Upper lobe of right lung (tissue), 1 donor: Measurements from ENCODE around the gene ADH1C. TPM values are rescaled to one million over a fixed set of nuclear protein-coding genes. Genes with fewer than 3 reads are reported as not detected.

Source experiments
- ATAC-seq: fragments of 200-7000 bp; cut with Tn5 transposase; one replicate; pipeline ENCODE4 v1.9.1; 2020; ENCODE audit warnings: mild to moderate bottlenecking, moderate library complexity
- DNase-seq: peaks from one replicate; pipeline ENCODE4 v3.0.0-alpha.2; 2020
- H3K27ac ChIP-seq: fragments of 200-600 bp; one replicate; pipeline ENCODE4 v1.8.0; 2022
- H3K27me3 ChIP-seq: fragments of 200-600 bp; one replicate; pipeline ENCODE4 v1.8.0; 2022; ENCODE audit warnings: mild to moderate bottlenecking
- H3K36me3 ChIP-seq: fragments of 200-600 bp; one replicate; pipeline ENCODE4 v1.8.0; 2022
- H3K4me1 ChIP-seq: fragments of 200-600 bp; one replicate; pipeline ENCODE4 v1.8.0; 2022
- H3K4me3 ChIP-seq: fragments of 200-600 bp; one replicate; pipeline ENCODE4 v1.8.0; 2022; ENCODE audit warnings: mild to moderate bottlenecking
- H3K9me3 ChIP-seq: fragments of 200-600 bp; one replicate; pipeline ENCODE4 v1.8.0; 2022
- CTCF ChIP-seq: fragments of 200-600 bp; IDR thresholded peaks from one replicate; pipeline ENCODE4 v1.8.0; 2022; ENCODE audit warnings: antibody characterized with exemption
- intact Hi-C: fragments of 100-400 bp; cut with DNase I; formaldehyde crosslinking; loops from one replicate; pipeline ENCODE4 v1.11.0; 2022
- total RNA-seq: library from RNA; stranded (reverse); fragmentation: NEBNext Ultra II Directional; extraction: Animal tissue kit (Norgen Biotek cat#: 25700); gene quantifications from one replicate; pipeline ENCODE4 v1.2.1, GENCODE V29; 2021
- donor health status: DM: no; HTN: yes; CAD: no; lungs with severe emphysema.

The ADH1C gene
- total RNA-seq, 1 donor from 2014 or later = 6.8 TPM

DNA sequence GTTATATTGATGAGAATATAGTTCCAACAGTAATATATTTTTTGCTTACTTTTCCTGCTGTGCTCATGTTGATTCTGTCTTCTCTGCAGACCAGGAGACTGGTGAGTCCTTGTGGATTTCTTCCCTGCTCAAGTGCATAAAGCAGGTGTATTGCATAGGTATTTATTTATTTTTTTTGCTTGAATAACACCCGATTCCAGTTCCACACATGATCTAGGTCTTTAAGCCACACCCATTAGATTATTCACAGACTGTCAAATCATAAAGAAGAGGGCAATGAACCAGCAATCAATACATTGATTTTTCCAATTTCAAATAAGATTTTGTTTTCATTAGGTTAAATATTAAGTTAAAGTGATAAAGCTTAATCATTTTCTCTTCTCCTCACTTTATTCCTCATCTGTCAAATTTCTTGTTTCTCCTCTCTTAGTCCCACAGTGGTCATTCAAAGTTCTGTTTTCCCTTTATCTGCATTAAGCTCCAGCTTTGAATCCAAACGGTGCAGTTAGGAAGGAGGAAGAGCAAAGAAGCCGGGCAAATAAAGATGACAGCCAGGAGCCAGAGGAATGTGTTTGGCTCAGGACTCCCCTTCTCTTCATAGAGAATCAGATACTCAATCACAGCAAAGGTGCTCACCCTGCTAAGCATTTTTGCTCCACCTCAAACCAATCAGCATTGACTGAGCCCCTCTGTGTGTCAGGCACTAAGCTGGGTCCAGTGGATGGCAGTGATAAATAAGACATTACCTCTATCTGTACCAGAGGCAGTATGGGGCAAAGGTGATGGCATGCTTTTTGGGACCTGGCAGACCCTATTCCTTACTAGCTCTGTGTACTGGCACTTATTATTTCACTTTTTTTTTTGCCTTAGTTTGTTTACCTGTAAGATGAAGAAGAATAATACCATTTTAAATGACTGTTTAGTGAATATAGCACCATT is 61.4 kb downstream of the ADH1C start, which contains the start of gene ADH1A:
Gene ADH1A, minus strand, starts transcription at position 138 of the 939 bp plus-strand sequence. Its CDS starts 71 bp downstream, at position 67.
- no peak for TF ChIP-seq CTCF
- Histone ChIP-seq H3K9me3 (no peaks in the 10 kb centered on the region), H3K36me3 (no peaks in the 10 kb centered on the region), H3K27ac (no peak within 1 kb of the TSS), H3K27me3 (no peaks in the 10 kb centered on the region), H3K4me3 (no peak within 1 kb of the TSS), H3K4me1 (no peaks in the 10 kb centered on the region)
- intact Hi-C loops = no loop called here
- DNase-seq = no peak
- no peak for ATAC-seq

Other genes with a start within 250 kb of the ADH1C start
- 0.38 TPM for gene ADH4, start 208.4 kb downstream of the ADH1C start, total RNA-seq
- 0.61 TPM for gene ADH6, start 133.5 kb downstream of the ADH1C start, total RNA-seq
- 3.6 TPM for gene ADH1A, start 61.8 kb downstream of the ADH1C start, total RNA-seq
- gene ADH1B, start 31.3 kb downstream of the ADH1C start, total RNA-seq = 744 TPM
- not detected for gene ADH7, start 82.6 kb upstream of the ADH1C start, total RNA-seq
- not detected for gene C4orf17, start 158.3 kb upstream of the ADH1C start, total RNA-seq
- gene TRMT10A, start 211.3 kb upstream of the ADH1C start, total RNA-seq = 5.0 TPM
- 0.20 TPM for gene MTTP, start 222.1 kb upstream of the ADH1C start, total RNA-seq